ENCODE measurements around the gene MCEE.

The MCEE gene

GRCh38 chr2:71074893-71075395 lies 55.1 kb downstream of the MCEE start:
- no peak for DNase-seq

GRCh38 chr2:71073475-71073874 lies 56.6 kb downstream of the MCEE start:
- no peak for DNase-seq

- DNase-seq: no peak
These were observed 57.5 kb downstream of the MCEE start for GRCh38 chr2:71072492-71072891.

GRCh38 chr2:71071681-71072398 lies 58.2 kb downstream of the MCEE start:
- DNase-seq: no peak

GRCh38 chr2:71070294-71071093 lies 59.5 kb downstream of the MCEE start:
- DNase-seq: no peak

- no peak for DNase-seq
These were observed 60.7 kb downstream of the MCEE start for GRCh38 chr2:71069376-71069775.

GRCh38 chr2:71068218-71069035 lies 61.6 kb downstream of the MCEE start, which contains the start of gene NAGK:
NAGK (plus strand) TSS chr2:71068648; CDS start chr2:71068684, 36 bp downstream.
- peak; percentile 69 for DNase-seq

GRCh38 chr2:71067567-71068217 lies 62.3 kb downstream of the MCEE start:
- DNase-seq: no peak

- no peak for DNase-seq
These were observed 63.2 kb downstream of the MCEE start for GRCh38 chr2:71066856-71067255.

- DNase-seq: no peak
These were observed 65.0 kb downstream of the MCEE start for GRCh38 chr2:71064754-71065621.

- no peak for DNase-seq
These were observed 65.9 kb downstream of the MCEE start for GRCh38 chr2:71064110-71064611.

- no peak for DNase-seq
These were observed 66.8 kb downstream of the MCEE start for GRCh38 chr2:71063216-71063615.

GRCh38 chr2:71060871-71061270 lies 69.2 kb downstream of the MCEE start:
- DNase-seq: no peak

GRCh38 chr2:71060211-71060610 lies 69.8 kb downstream of the MCEE start:
- DNase-seq: no peak

All from amniotic stem cell (primary cell).